ENCODE measurements around the gene AFF3. TPM values are rescaled to one million over a fixed set of nuclear protein-coding genes. Genes with fewer than 3 reads are reported as not detected.

Gene AFF3
- polyA plus RNA-seq, 1 donor (not counting 4 experiments of a cell fraction or from before 2014, with no cell fraction given): not detected

DNA sequence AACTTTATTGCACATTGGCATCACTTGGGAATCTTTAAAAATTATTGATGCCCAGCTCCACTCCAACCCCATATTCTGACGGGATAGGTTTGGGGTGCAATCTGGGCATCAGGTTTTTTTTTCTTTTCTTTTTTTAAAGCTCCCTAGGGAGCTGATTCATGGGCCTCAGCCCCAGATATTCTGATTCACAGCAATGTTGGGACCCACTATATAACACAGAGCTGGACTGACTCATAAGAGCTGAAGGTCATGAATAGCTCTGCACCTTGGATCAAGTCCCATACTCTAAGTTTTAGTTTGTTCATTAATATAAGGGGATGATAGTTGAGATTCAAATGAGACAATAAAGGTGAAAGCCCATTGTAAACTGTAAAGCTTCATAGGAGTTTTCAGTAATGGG lies 461.4 kb downstream of the AFF3 start:
- FAIRE-seq: no peak
- Histone ChIP-seq H3K4me3 (ENCODE audit: control insufficient read depth in 2 of 3, extremely low read depth in 1 of 3, insufficient read depth in 2 of 3, low read depth in 1 of 3, low read length in 3 of 3) (no peak overlapping the region), H3K4me1 (ENCODE audit: control insufficient read depth, extremely low read depth, insufficient read depth, low read length) (no peaks in the 10 kb centered on the region)

DNA sequence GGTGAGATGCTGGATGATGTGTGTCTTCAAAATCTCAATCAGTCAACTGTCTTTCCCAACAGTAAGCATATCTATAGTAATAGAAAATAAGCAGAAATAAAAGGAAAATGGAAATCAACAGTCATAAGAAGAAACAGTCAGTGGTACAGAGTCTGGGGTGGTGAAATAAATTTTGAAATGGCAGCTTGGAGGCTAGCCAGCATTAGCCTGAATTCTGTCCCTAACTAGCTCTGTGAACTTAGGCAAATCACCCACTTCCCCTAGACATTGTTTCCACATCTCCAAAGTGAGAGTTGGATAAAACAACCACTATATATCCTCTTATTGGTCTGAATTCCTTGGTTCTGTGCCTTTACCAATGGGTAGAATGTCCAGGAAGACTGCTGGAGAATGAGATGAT lies 462.9 kb downstream of the AFF3 start:
- no peak overlapping the region for H2AFZ ChIP-seq (ENCODE audit: control insufficient read depth, low read length)
- H3K36me3 ChIP-seq (ENCODE audit: control insufficient read depth in 2 of 2, extremely low read depth in 1 of 2, insufficient read depth in 2 of 2, low read length in 2 of 2): no peaks in the 10 kb centered on the region
- no peak overlapping the region for H3K4me2 ChIP-seq (ENCODE audit: control insufficient read depth, extremely low read depth, insufficient read depth, low read depth, low read length)
- H3K27ac ChIP-seq (ENCODE audit: control insufficient read depth, insufficient read depth, low read length): no peak overlapping the region
- no peaks in the 10 kb centered on the region for H3K4me1 ChIP-seq (ENCODE audit: control insufficient read depth, extremely low read depth, insufficient read depth, low read length)
- no peaks in the 10 kb centered on the region for H3K9me1 ChIP-seq (ENCODE audit: control insufficient read depth, extremely low read depth, insufficient read depth, low read length)
- DNase-seq (ENCODE audit: low read depth, low spot score) (no peak), FAIRE-seq (no peak)
- H3K27me3 ChIP-seq (ENCODE audit: control insufficient read depth, extremely low read depth, insufficient read depth, low read length): peaks cover 3% of the 10 kb centered on the region
- H3K9me3 ChIP-seq (ENCODE audit: control insufficient read depth, low read depth, low read length): no peaks in the 10 kb centered on the region
- no peak overlapping the region for H3K9ac ChIP-seq (ENCODE audit: control insufficient read depth, extremely low read depth, insufficient read depth, low read length)
- no peak for TF ChIP-seq EZH2 (IDR thresholded peaks at IDR 0.05; ENCODE audit: low read length)
- TF ChIP-seq, protein P1, sequence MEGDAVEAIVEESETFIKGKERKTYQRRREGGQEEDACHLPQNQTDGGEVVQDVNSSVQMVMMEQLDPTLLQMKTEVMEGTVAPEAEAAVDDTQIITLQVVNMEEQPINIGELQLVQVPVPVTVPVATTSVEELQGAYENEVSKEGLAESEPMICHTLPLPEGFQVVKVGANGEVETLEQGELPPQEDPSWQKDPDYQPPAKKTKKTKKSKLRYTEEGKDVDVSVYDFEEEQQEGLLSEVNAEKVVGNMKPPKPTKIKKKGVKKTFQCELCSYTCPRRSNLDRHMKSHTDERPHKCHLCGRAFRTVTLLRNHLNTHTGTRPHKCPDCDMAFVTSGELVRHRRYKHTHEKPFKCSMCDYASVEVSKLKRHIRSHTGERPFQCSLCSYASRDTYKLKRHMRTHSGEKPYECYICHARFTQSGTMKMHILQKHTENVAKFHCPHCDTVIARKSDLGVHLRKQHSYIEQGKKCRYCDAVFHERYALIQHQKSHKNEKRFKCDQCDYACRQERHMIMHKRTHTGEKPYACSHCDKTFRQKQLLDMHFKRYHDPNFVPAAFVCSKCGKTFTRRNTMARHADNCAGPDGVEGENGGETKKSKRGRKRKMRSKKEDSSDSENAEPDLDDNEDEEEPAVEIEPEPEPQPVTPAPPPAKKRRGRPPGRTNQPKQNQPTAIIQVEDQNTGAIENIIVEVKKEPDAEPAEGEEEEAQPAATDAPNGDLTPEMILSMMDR (optimal IDR thresholded peaks at IDR 0.05 in 1 of 3, IDR thresholded peaks at IDR 0.05 in 1 of 3, conservative IDR thresholded peaks at IDR 0.05 in 1 of 3; ENCODE audit: extremely low read depth in 1 of 3, insufficient read depth in 2 of 3, low read length in 3 of 3): no peak
- no peaks in the 10 kb centered on the region for H3K79me2 ChIP-seq (ENCODE audit: control insufficient read depth, insufficient read depth, low read length)
- dilution Hi-C loops (cut with MboI; ENCODE audit: extremely low pct_ligation_motif_present, low sequenced_read_pairs): no loop called here
- no peaks in the 10 kb centered on the region for H4K20me1 ChIP-seq (ENCODE audit: control insufficient read depth, extremely low read depth, insufficient read depth, low read length)
- no peak overlapping the region for H3K4me3 ChIP-seq (ENCODE audit: control insufficient read depth in 2 of 3, extremely low read depth in 1 of 3, insufficient read depth in 2 of 3, low read depth in 1 of 3, low read length in 3 of 3)

More for the DNA sequence above, 461.4 kb downstream of the AFF3 start:
- no peak overlapping the region for H3K9ac ChIP-seq (ENCODE audit: control insufficient read depth, extremely low read depth, insufficient read depth, low read length)
- TF ChIP-seq, protein P1 (optimal IDR thresholded peaks at IDR 0.05 in 1 of 3, IDR thresholded peaks at IDR 0.05 in 1 of 3, conservative IDR thresholded peaks at IDR 0.05 in 1 of 3; ENCODE audit: extremely low read depth in 1 of 3, insufficient read depth in 2 of 3, low read length in 3 of 3): no peak
- no peak for TF ChIP-seq EZH2 (IDR thresholded peaks at IDR 0.05; ENCODE audit: low read length)
- H4K20me1 ChIP-seq (ENCODE audit: control insufficient read depth, extremely low read depth, insufficient read depth, low read length): no peaks in the 10 kb centered on the region
- no peaks in the 10 kb centered on the region for H3K36me3 ChIP-seq (ENCODE audit: control insufficient read depth in 2 of 2, extremely low read depth in 1 of 2, insufficient read depth in 2 of 2, low read length in 2 of 2)
- H3K79me2 ChIP-seq (ENCODE audit: control insufficient read depth, insufficient read depth, low read length): no peaks in the 10 kb centered on the region
- no peaks in the 10 kb centered on the region for H3K9me3 ChIP-seq (ENCODE audit: control insufficient read depth, low read depth, low read length)
- no peaks in the 10 kb centered on the region for H3K9me1 ChIP-seq (ENCODE audit: control insufficient read depth, extremely low read depth, insufficient read depth, low read length)
- no peak overlapping the region for H2AFZ ChIP-seq (ENCODE audit: control insufficient read depth, low read length)
- H3K27ac ChIP-seq (ENCODE audit: control insufficient read depth, insufficient read depth, low read length): no peak overlapping the region
- no peak for DNase-seq (ENCODE audit: low read depth, low spot score)
- dilution Hi-C loops (cut with MboI; ENCODE audit: extremely low pct_ligation_motif_present, low sequenced_read_pairs): no loop called here
- peaks cover 3% of the 10 kb centered on the region for H3K27me3 ChIP-seq (ENCODE audit: control insufficient read depth, extremely low read depth, insufficient read depth, low read length)
- no peak overlapping the region for H3K4me2 ChIP-seq (ENCODE audit: control insufficient read depth, extremely low read depth, insufficient read depth, low read depth, low read length)

All from keratinocyte (primary cell).